ENCODE measurements around the gene EMP2. TPM values are rescaled to one million over a fixed set of nuclear protein-coding genes. Genes with fewer than 3 reads are reported as not detected.

Gene EMP2
- total RNA-seq, 2 donors from 2014 or later: 19.0 to 20.7 TPM

GRCh38 chr16:10566613-10567012 is 13.8 kb downstream of the EMP2 start:
- no peak overlapping the region for H3K4me3 Mint-ChIP-seq
- H3K4me1 Mint-ChIP-seq: no peaks in the 10 kb centered on the region
- Histone ChIP-seq H3K27me3 (ENCODE audit: control insufficient read depth, insufficient read depth, low read length, poor library complexity, severe bottlenecking) (no peaks in the 10 kb centered on the region), H3K9ac (ENCODE audit: extremely low read depth, low read length, poor library complexity, severe bottlenecking) (no peak overlapping the region), H3K27ac (ENCODE audit: low read depth, low read length) (no peak overlapping the region), H3K9me3 (ENCODE audit: control insufficient read depth, low read length) (peaks cover 20% of the 10 kb centered on the region), H3K36me3 (ENCODE audit: control insufficient read depth, insufficient read depth, low read length) (no peaks in the 10 kb centered on the region), H3K4me3 (ENCODE audit: low read length) (no peak overlapping the region), H3K4me1 (ENCODE audit: control insufficient read depth, insufficient read depth, low read length) (no peaks in the 10 kb centered on the region)
- WGBS, 2 experiments (ENCODE audit: insufficient coverage in 1 of 2, insufficient read length in 1 of 2): 86 to 87% methylated on average over 4 to 6 of the region's 6 CpGs
- H3K27me3 Mint-ChIP-seq (ENCODE audit: insufficient read depth): peaks cover 4% of the 10 kb centered on the region
- TF ChIP-seq, protein P1, sequence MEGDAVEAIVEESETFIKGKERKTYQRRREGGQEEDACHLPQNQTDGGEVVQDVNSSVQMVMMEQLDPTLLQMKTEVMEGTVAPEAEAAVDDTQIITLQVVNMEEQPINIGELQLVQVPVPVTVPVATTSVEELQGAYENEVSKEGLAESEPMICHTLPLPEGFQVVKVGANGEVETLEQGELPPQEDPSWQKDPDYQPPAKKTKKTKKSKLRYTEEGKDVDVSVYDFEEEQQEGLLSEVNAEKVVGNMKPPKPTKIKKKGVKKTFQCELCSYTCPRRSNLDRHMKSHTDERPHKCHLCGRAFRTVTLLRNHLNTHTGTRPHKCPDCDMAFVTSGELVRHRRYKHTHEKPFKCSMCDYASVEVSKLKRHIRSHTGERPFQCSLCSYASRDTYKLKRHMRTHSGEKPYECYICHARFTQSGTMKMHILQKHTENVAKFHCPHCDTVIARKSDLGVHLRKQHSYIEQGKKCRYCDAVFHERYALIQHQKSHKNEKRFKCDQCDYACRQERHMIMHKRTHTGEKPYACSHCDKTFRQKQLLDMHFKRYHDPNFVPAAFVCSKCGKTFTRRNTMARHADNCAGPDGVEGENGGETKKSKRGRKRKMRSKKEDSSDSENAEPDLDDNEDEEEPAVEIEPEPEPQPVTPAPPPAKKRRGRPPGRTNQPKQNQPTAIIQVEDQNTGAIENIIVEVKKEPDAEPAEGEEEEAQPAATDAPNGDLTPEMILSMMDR (conservative IDR thresholded peaks at IDR 0.05): peak; percentile 63
- peak; percentile 59 for DNase-seq
- H3K36me3 Mint-ChIP-seq (ENCODE audit: low read depth): peaks cover 15% of the 10 kb centered on the region
- H3K9me3 Mint-ChIP-seq: peaks cover 35% of the 10 kb centered on the region
- no peak overlapping the region for H3K27ac Mint-ChIP-seq

DNA sequence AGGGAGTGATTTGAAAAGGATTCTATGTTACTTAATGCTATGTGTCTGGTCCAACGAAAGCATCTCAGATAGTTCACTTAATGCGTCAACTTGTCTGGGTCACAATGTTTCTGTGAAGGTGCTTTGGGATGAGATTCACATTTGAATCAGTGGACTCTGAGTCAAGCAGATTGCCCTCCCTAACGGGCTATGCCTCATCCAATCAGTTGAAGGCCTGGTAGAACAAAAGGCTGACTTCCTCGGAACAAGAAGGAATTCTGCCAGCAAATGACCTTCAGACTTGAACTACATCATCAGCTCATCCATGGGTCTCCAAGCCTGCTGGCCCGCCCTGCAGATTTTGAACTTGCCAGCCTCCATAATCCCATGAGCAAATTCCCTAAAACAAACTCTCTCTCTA is 15.2 kb downstream of the EMP2 start:
- Mint-ChIP-seq H3K27me3 (ENCODE audit: insufficient read depth) (peaks cover 4% of the 10 kb centered on the region), H3K27ac (no peak overlapping the region), H3K36me3 (ENCODE audit: low read depth) (peaks cover 15% of the 10 kb centered on the region), H3K9me3 (peaks cover 37% of the 10 kb centered on the region), H3K4me1 (no peaks in the 10 kb centered on the region), H3K4me3 (no peak overlapping the region)
- H3K9me3 ChIP-seq (ENCODE audit: control insufficient read depth, low read length): peaks cover 20% of the 10 kb centered on the region
- TF ChIP-seq, protein P1 (conservative IDR thresholded peaks at IDR 0.05): no peak
- no peak overlapping the region for H3K4me3 ChIP-seq (ENCODE audit: low read length)
- no peaks in the 10 kb centered on the region for H3K4me1 ChIP-seq (ENCODE audit: control insufficient read depth, insufficient read depth, low read length)
- no peak overlapping the region for H3K27ac ChIP-seq (ENCODE audit: low read depth, low read length)
- 86 to 90% methylated on average over 3 to 5 of the region's 5 CpGs for WGBS, 2 experiments (ENCODE audit: insufficient coverage in 1 of 2, insufficient read length in 1 of 2)
- no peaks in the 10 kb centered on the region for H3K36me3 ChIP-seq (ENCODE audit: control insufficient read depth, insufficient read depth, low read length)
- no peaks in the 10 kb centered on the region for H3K27me3 ChIP-seq (ENCODE audit: control insufficient read depth, insufficient read depth, low read length, poor library complexity, severe bottlenecking)
- DNase-seq: no peak
- no peak overlapping the region for H3K9ac ChIP-seq (ENCODE audit: extremely low read depth, low read length, poor library complexity, severe bottlenecking)

GRCh38 chr16:10564591-10564990 is 15.8 kb downstream of the EMP2 start:
- H3K9me3 Mint-ChIP-seq: peaks cover 37% of the 10 kb centered on the region
- H3K9me3 ChIP-seq (ENCODE audit: control insufficient read depth, low read length): peaks cover 20% of the 10 kb centered on the region
- no peak overlapping the region for H3K4me3 Mint-ChIP-seq
- WGBS, 2 experiments (ENCODE audit: insufficient coverage in 1 of 2, insufficient read length in 1 of 2): 92 to 100% methylated on average over 3 to 5 of the region's 5 CpGs
- no peaks in the 10 kb centered on the region for H3K36me3 ChIP-seq (ENCODE audit: control insufficient read depth, insufficient read depth, low read length)
- no peak overlapping the region for H3K9ac ChIP-seq (ENCODE audit: extremely low read depth, low read length, poor library complexity, severe bottlenecking)
- no peaks in the 10 kb centered on the region for H3K27me3 ChIP-seq (ENCODE audit: control insufficient read depth, insufficient read depth, low read length, poor library complexity, severe bottlenecking)
- H3K27me3 Mint-ChIP-seq (ENCODE audit: insufficient read depth): peaks cover 4% of the 10 kb centered on the region
- DNase-seq: no peak
- H3K4me1 ChIP-seq (ENCODE audit: control insufficient read depth, insufficient read depth, low read length): no peaks in the 10 kb centered on the region
- H3K36me3 Mint-ChIP-seq (ENCODE audit: low read depth): peaks cover 15% of the 10 kb centered on the region
- H3K27ac Mint-ChIP-seq: no peak overlapping the region
- TF ChIP-seq, protein P1 (conservative IDR thresholded peaks at IDR 0.05): no peak
- no peak overlapping the region for H3K4me3 ChIP-seq (ENCODE audit: low read length)
- H3K4me1 Mint-ChIP-seq: no peaks in the 10 kb centered on the region
- no peak overlapping the region for H3K27ac ChIP-seq (ENCODE audit: low read depth, low read length)
